ENCODE measurements around the gene RCOR1. TPM values are rescaled to one million over a fixed set of nuclear protein-coding genes. Genes with fewer than 3 reads are reported as not detected.
"Not testable (repeated sequence)": the region's sequence is repeated elsewhere in the genome, so short reads cannot be mapped to it uniquely, and the experiment has no call there.

Gene RCOR1
- total and polyA plus RNA-seq, 3 experiments from 2014 or later, result 1.1 to 14.9 (median 14.5) TPM

GRCh38 chr14:102764220-102764671, 171.8 kb downstream of the RCOR1 start:
- Histone ChIP-seq H3K4me3 (ENCODE audit: low read length) (no peak overlapping the region), H3K9me3 (ENCODE audit: low read length) (no peaks in the 10 kb centered on the region), H3K27me3 (ENCODE audit: insufficient read depth, low read length, poor library complexity, severe bottlenecking) (no peaks in the 10 kb centered on the region), H3K36me3 (ENCODE audit: insufficient read depth, low read length) (no peaks in the 10 kb centered on the region), H3K27ac (ENCODE audit: low read depth, low read length) (no peak overlapping the region), H3K4me1 (ENCODE audit: insufficient read depth, low read length) (no peaks in the 10 kb centered on the region)
- ChIA-PET CTCF (no interaction called here), POLR2A (no interaction called here)
- H3K4me3 Mint-ChIP-seq, result no peak overlapping the region
- peaks cover 5 to 6% of the 10 kb centered on the region in 2 donors for H3K27me3 Mint-ChIP-seq
- no peaks in the 10 kb centered on the region for H3K36me3 Mint-ChIP-seq
- DNase-seq, result no peak
- H3K27ac Mint-ChIP-seq, result no peak overlapping the region
- no peaks in the 10 kb centered on the region for H3K9me3 Mint-ChIP-seq
- no peaks in the 10 kb centered on the region for H3K4me1 Mint-ChIP-seq

GRCh38 chr14:102765770-102766169, 173.3 kb downstream of the RCOR1 start:
- H3K4me3 Mint-ChIP-seq; CTCF ChIA-PET; H3K36me3 ChIP-seq (ENCODE audit: insufficient read depth, low read length); H3K36me3 Mint-ChIP-seq; H3K27ac ChIP-seq (ENCODE audit: low read depth, low read length); POLR2A ChIA-PET; H3K4me3 ChIP-seq (ENCODE audit: low read length); DNase-seq; H3K9me3 ChIP-seq (ENCODE audit: low read length); H3K27me3 Mint-ChIP-seq; H3K4me1 Mint-ChIP-seq; H3K9me3 Mint-ChIP-seq; H3K27me3 ChIP-seq (ENCODE audit: insufficient read depth, low read length, poor library complexity, severe bottlenecking); H3K27ac Mint-ChIP-seq; H3K4me1 ChIP-seq (ENCODE audit: insufficient read depth, low read length): not testable (repeated sequence)

- Histone ChIP-seq H3K36me3 (ENCODE audit: insufficient read depth, low read length) (no peaks in the 10 kb centered on the region), H3K27me3 (ENCODE audit: insufficient read depth, low read length, poor library complexity, severe bottlenecking) (no peaks in the 10 kb centered on the region), H3K9me3 (ENCODE audit: low read length) (no peaks in the 10 kb centered on the region), H3K4me1 (ENCODE audit: insufficient read depth, low read length) (no peaks in the 10 kb centered on the region), H3K27ac (ENCODE audit: low read depth, low read length) (no peak overlapping the region), H3K4me3 (ENCODE audit: low read length) (no peak overlapping the region)
- H3K4me1 Mint-ChIP-seq, result peaks cover 0 to 3% (median 3%) of the 10 kb centered on the region in 3 donors
- no peak for DNase-seq
- ChIA-PET POLR2A (no interaction called here), CTCF (interaction anchor here (0.5 to 1.0 kb wide), 2 partner anchors 78 to 136 kb away, joined by 3 to 4 read pairs; no protein-coding TSS in a partner anchor)
- peaks cover 0 to 3% (median 0%) of the 10 kb centered on the region in 5 donors for H3K9me3 Mint-ChIP-seq
- H3K4me3 Mint-ChIP-seq, result no peak overlapping the region
- peak overlapping the region in 1 of 8 donors; percentile 55 for H3K27ac Mint-ChIP-seq
- peaks cover 0 to 5% of the 10 kb centered on the region in 2 donors for H3K27me3 Mint-ChIP-seq
- no peaks in the 10 kb centered on the region for H3K36me3 Mint-ChIP-seq
These were observed 176.0 kb downstream of the RCOR1 start for GRCh38 chr14:102768223-102769048.

GRCh38 chr14:102769049-102769327, 176.5 kb downstream of the RCOR1 start:
- Histone ChIP-seq H3K36me3 (ENCODE audit: insufficient read depth, low read length) (no peaks in the 10 kb centered on the region), H3K4me1 (ENCODE audit: insufficient read depth, low read length) (no peaks in the 10 kb centered on the region), H3K4me3 (ENCODE audit: low read length) (no peak overlapping the region), H3K9me3 (ENCODE audit: low read length) (no peaks in the 10 kb centered on the region), H3K27ac (ENCODE audit: low read depth, low read length) (no peak overlapping the region), H3K27me3 (ENCODE audit: insufficient read depth, low read length, poor library complexity, severe bottlenecking) (no peaks in the 10 kb centered on the region)
- no peak overlapping the region for H3K4me3 Mint-ChIP-seq
- H3K27me3 Mint-ChIP-seq, result peaks cover 0 to 5% of the 10 kb centered on the region in 2 donors
- no peak for DNase-seq
- POLR2A ChIA-PET, result no interaction called here
- peaks cover 0 to 5% (median 3%) of the 10 kb centered on the region in 3 donors for H3K4me1 Mint-ChIP-seq
- H3K36me3 Mint-ChIP-seq, result no peaks in the 10 kb centered on the region
- CTCF ChIA-PET, result interaction anchor here (0.5 to 1.0 kb wide), 2 partner anchors 77 to 136 kb away, joined by 3 to 4 read pairs; no protein-coding TSS in a partner anchor
- H3K9me3 Mint-ChIP-seq, result peaks cover 0 to 3% (median 0%) of the 10 kb centered on the region in 5 donors
- no peak overlapping the region for H3K27ac Mint-ChIP-seq

- Histone ChIP-seq H3K4me3 (ENCODE audit: low read length) (no peak overlapping the region), H3K27me3 (ENCODE audit: insufficient read depth, low read length, poor library complexity, severe bottlenecking) (no peaks in the 10 kb centered on the region), H3K27ac (ENCODE audit: low read depth, low read length) (no peak overlapping the region), H3K4me1 (ENCODE audit: insufficient read depth, low read length) (peaks cover 9% of the 10 kb centered on the region), H3K36me3 (ENCODE audit: insufficient read depth, low read length) (no peaks in the 10 kb centered on the region), H3K9me3 (ENCODE audit: low read length) (no peaks in the 10 kb centered on the region)
- peak overlapping the region in 1 of 7 donors; percentile 16 for H3K4me3 Mint-ChIP-seq
- peaks cover 0 to 3% (median 0%) of the 10 kb centered on the region in 5 donors for H3K9me3 Mint-ChIP-seq
- H3K27ac Mint-ChIP-seq, result peak overlapping the region in 2 of 8 donors; percentile 7 to 33
- H3K27me3 Mint-ChIP-seq, result no peaks in the 10 kb centered on the region
- H3K4me1 Mint-ChIP-seq, result peaks cover 8 to 14% (median 8%) of the 10 kb centered on the region in 3 donors
- H3K36me3 Mint-ChIP-seq, result no peaks in the 10 kb centered on the region
- ChIA-PET CTCF (no interaction called here), POLR2A (no interaction called here)
- no peak for DNase-seq
These were observed 178.0 kb downstream of the RCOR1 start for GRCh38 chr14:102770147-102771123.

- Mint-ChIP-seq H3K27ac (no peak overlapping the region), H3K9me3 (peaks cover 0 to 3% (median 0%) of the 10 kb centered on the region in 5 donors), H3K4me1 (peaks cover 8 to 21% (median 10%) of the 10 kb centered on the region in 3 donors), H3K4me3 (peak overlapping the region in 1 of 7 donors; percentile 16), H3K36me3 (no peaks in the 10 kb centered on the region), H3K27me3 (no peaks in the 10 kb centered on the region)
- H3K27me3 ChIP-seq (ENCODE audit: insufficient read depth, low read length, poor library complexity, severe bottlenecking), result no peaks in the 10 kb centered on the region
- H3K4me3 ChIP-seq (ENCODE audit: low read length), result no peak overlapping the region
- no peak for DNase-seq
- H3K9me3 ChIP-seq (ENCODE audit: low read length), result no peaks in the 10 kb centered on the region
- CTCF ChIA-PET, result no interaction called here
- H3K27ac ChIP-seq (ENCODE audit: low read depth, low read length), result no peak overlapping the region
- peaks cover 16% of the 10 kb centered on the region for H3K4me1 ChIP-seq (ENCODE audit: insufficient read depth, low read length)
- POLR2A ChIA-PET, result no interaction called here
- H3K36me3 ChIP-seq (ENCODE audit: insufficient read depth, low read length), result no peaks in the 10 kb centered on the region
These were observed 178.7 kb downstream of the RCOR1 start for GRCh38 chr14:102771144-102771543.

GRCh38 chr14:102772781-102773570, 180.5 kb downstream of the RCOR1 start:
- H3K27ac ChIP-seq (ENCODE audit: low read depth, low read length), result no peak overlapping the region
- H3K4me1 ChIP-seq (ENCODE audit: insufficient read depth, low read length), result peaks cover 22% of the 10 kb centered on the region
- Mint-ChIP-seq H3K36me3 (no peaks in the 10 kb centered on the region), H3K4me1 (peaks cover 8 to 28% (median 10%) of the 10 kb centered on the region in 3 donors), H3K9me3 (peaks cover 0 to 3% (median 0%) of the 10 kb centered on the region in 5 donors), H3K27ac (peak overlapping the region in 4 of 8 donors; percentile 24 to 79 (median 64)), H3K27me3 (no peaks in the 10 kb centered on the region), H3K4me3 (no peak overlapping the region)
- no peaks in the 10 kb centered on the region for H3K27me3 ChIP-seq (ENCODE audit: insufficient read depth, low read length, poor library complexity, severe bottlenecking)
- H3K36me3 ChIP-seq (ENCODE audit: insufficient read depth, low read length), result no peaks in the 10 kb centered on the region
- ChIA-PET POLR2A (no interaction called here), CTCF (interaction anchor here (0.7 to 0.9 kb wide), 2 partner anchors 31 to 78 kb away, joined by 3 read pairs; no protein-coding TSS in a partner anchor)
- no peak overlapping the region for H3K4me3 ChIP-seq (ENCODE audit: low read length)
- DNase-seq, result no peak
- no peaks in the 10 kb centered on the region for H3K9me3 ChIP-seq (ENCODE audit: low read length)
